Kidney glomerular epithelial cell (primary cell): ENCODE measurements around the gene ITGB3.

ENCODE experiments used
- DNase-seq: peaks from one replicate; lab custom pipeline; 2025; lab: John Stamatoyannopoulos, UW

ITGB3 gene

GRCh38 chr17:47276444-47276843 lies 22.8 kb downstream of the ITGB3 start:
- DNase-seq: no peak

- peak; percentile 39 for DNase-seq
These were observed 23.2 kb downstream of the ITGB3 start for GRCh38 chr17:47276868-47277267.

- no peak for DNase-seq
These were observed 24.3 kb downstream of the ITGB3 start for GRCh38 chr17:47277921-47278320.

- no peak for DNase-seq
These were observed 24.9 kb downstream of the ITGB3 start for GRCh38 chr17:47278561-47278960.

- peak; percentile 100 for DNase-seq
These were observed 25.6 kb downstream of the ITGB3 start for GRCh38 chr17:47279062-47279801.

- peak; percentile 92 for DNase-seq
These were observed 26.6 kb downstream of the ITGB3 start for GRCh38 chr17:47280072-47280811.

- no peak for DNase-seq
These were observed 27.6 kb downstream of the ITGB3 start for GRCh38 chr17:47281216-47281615.

- DNase-seq: no peak
These were observed 31.4 kb downstream of the ITGB3 start for GRCh38 chr17:47285003-47285402.

- DNase-seq: no peak
These were observed 32.7 kb downstream of the ITGB3 start for GRCh38 chr17:47286198-47286914.

- DNase-seq: no peak
These were observed 33.4 kb downstream of the ITGB3 start for GRCh38 chr17:47287068-47287467.

GRCh38 chr17:47287639-47288038 lies 34.0 kb downstream of the ITGB3 start:
- DNase-seq: no peak

- DNase-seq: no peak
These were observed 35.0 kb downstream of the ITGB3 start for GRCh38 chr17:47288531-47289116.

- no peak for DNase-seq
These were observed 35.7 kb downstream of the ITGB3 start for GRCh38 chr17:47289302-47289701.

GRCh38 chr17:47290870-47291241 lies 37.2 kb downstream of the ITGB3 start:
- DNase-seq: no peak

- DNase-seq: peak; percentile 64
These were observed 37.7 kb downstream of the ITGB3 start for GRCh38 chr17:47291242-47291873.

- no peak for DNase-seq
These were observed 38.6 kb downstream of the ITGB3 start for GRCh38 chr17:47292206-47292605.

GRCh38 chr17:47295037-47295873 lies 41.6 kb downstream of the ITGB3 start:
- no peak for DNase-seq

GRCh38 chr17:47295874-47296255 lies 42.2 kb downstream of the ITGB3 start:
- no peak for DNase-seq

- DNase-seq: peak; percentile 34
These were observed 44.2 kb downstream of the ITGB3 start for GRCh38 chr17:47297661-47298400.

GRCh38 chr17:47298712-47299111 lies 45.1 kb downstream of the ITGB3 start:
- DNase-seq: no peak
